Smooth muscle cell (in vitro differentiated cells): Measurements from ENCODE around the gene CIART. TPM values are rescaled to one million over a fixed set of nuclear protein-coding genes. Genes with fewer than 3 reads are reported as not detected.
A peak's percentile ranks its signal among the peaks of the same experiment; 100 is the strongest.

Experiments used
- DNase-seq: peaks from one replicate; lab custom pipeline; 2025; ENCODE audit not compliant: unreplicated experiment; lab: John Stamatoyannopoulos, UW
- H2AFZ ChIP-seq: fragments of 200-600 bp; sonication (generic); 2 replicates; pipeline ENCODE4 v1.6.0; 2016; ENCODE audit warnings: antibody characterized with exemption, low read depth, mild to moderate bottlenecking
- H3F3A ChIP-seq: fragments of 200-600 bp; sonication (generic); 2 replicates; pipeline ENCODE4 v1.6.0; 2017; ENCODE audit warnings: antibody characterized with exemption, low read depth
- H3K27ac ChIP-seq: fragments of 200-600 bp; sonication (generic); 2 replicates; pipeline ENCODE4 v1.5.1; 2016; ENCODE audit warnings: low read depth, mild to moderate bottlenecking
- H3K27me3 ChIP-seq: fragments of 200-600 bp; sonication (generic); 2 replicates; pipeline ENCODE4 v1.6.1; 2016; ENCODE audit warnings: low read depth, mild to moderate bottlenecking
- H3K36me3 ChIP-seq: fragments of 200-600 bp; sonication (generic); 2 replicates; pipeline ENCODE4 v1.5.1; 2016; ENCODE audit warnings: low read depth
- H3K4me1 ChIP-seq: fragments of 200-600 bp; sonication (generic); 2 replicates; pipeline ENCODE4 v1.5.1; 2016; ENCODE audit warnings: low read depth
- H3K4me2 ChIP-seq: fragments of 200-600 bp; sonication (generic); 2 replicates; pipeline ENCODE4 v1.6.0; 2016; ENCODE audit warnings: mild to moderate bottlenecking
- H3K4me3 ChIP-seq: fragments of 200-600 bp; sonication (generic); 2 replicates; pipeline ENCODE4 v1.5.1; 2016; ENCODE audit warnings: mild to moderate bottlenecking
- H3K79me2 ChIP-seq: fragments of 200-600 bp; sonication (generic); 2 replicates; pipeline ENCODE4 v1.6.0; 2016; ENCODE audit warnings: low read depth, mild to moderate bottlenecking
- H3K9ac ChIP-seq: fragments of 200-600 bp; sonication (generic); 2 replicates; pipeline ENCODE4 v1.6.0; 2016; ENCODE audit warnings: low read depth
- H3K9me3 ChIP-seq: fragments of 200-600 bp; sonication (generic); replicated peaks from 2 replicates; pipeline ENCODE4 v1.5.1; 2016; ENCODE audit warnings: low read depth
- H4K20me1 ChIP-seq: fragments of 200-600 bp; sonication (generic); 2 replicates; pipeline ENCODE4 v1.6.0; 2016; ENCODE audit warnings: low read depth
- CTCF ChIP-seq: fragments of 200-600 bp; sonication (generic); IDR thresholded peaks from 2 replicates; pipeline ENCODE4 v1.5.1; 2017; ENCODE audit warnings: borderline replicate concordance, mild to moderate bottlenecking, antibody characterized with exemption; ENCODE audit not compliant: insufficient read depth, poor library complexity, severe bottlenecking
- WGBS: methylation state at CpG from one replicate; pipeline ENCODE4 v1.1.7; 2016; ENCODE audit warnings: low lambda C conversion rate; 5-methylcytosine and 5-hydroxymethylcytosine counted together
- polyA plus RNA-seq: library from polyadenylated mRNA; unstranded; fragments of >200 nt; fragmentation: Nextera tagmentation; extraction: Ambion mirVana; gene quantifications from 2 replicates; pipeline ENCODE4 v1.2.1, GENCODE V29; 2016
- total RNA-seq: library from RNA; depleted of rRNA; stranded (reverse); fragments of >200 nt; gene quantifications from 2 replicates; pipeline ENCODE4 v1.2.3, GENCODE V29; 2014

The CIART gene
- total and polyA plus RNA-seq, 2 experiments from 2014 or later, result 7.2 to 13.1 TPM

GRCh38 chr1:150281221-150281757, 1.1 kb upstream of the CIART start:
- H3F3A ChIP-seq, result no peaks in the 10 kb centered on the region
- H3K4me2 ChIP-seq, result peak overlapping the region; percentile 82
- peak; percentile 18 for DNase-seq
- peak; percentile 55 for TF ChIP-seq CTCF
- peak overlapping the region; percentile 75 for H2AFZ ChIP-seq
- H3K4me1 ChIP-seq, result peaks cover 11% of the 10 kb centered on the region
- no peaks in the 10 kb centered on the region for H3K9me3 ChIP-seq
- peak overlapping the region; percentile 66 for H3K27ac ChIP-seq
- no peaks in the 10 kb centered on the region for H3K79me2 ChIP-seq
- 4% methylated on average over 15 of the region's 15 CpGs for WGBS
- no peaks in the 10 kb centered on the region for H3K36me3 ChIP-seq
- no peaks in the 10 kb centered on the region for H3K27me3 ChIP-seq
- H4K20me1 ChIP-seq, result no peaks in the 10 kb centered on the region
- peak overlapping the region; percentile 60 for H3K9ac ChIP-seq
- H3K4me3 ChIP-seq, result peak overlapping the region; percentile 55

- WGBS, result 6% methylated on average over 20 of the region's 21 CpGs
- DNase-seq, result no peak
- no peaks in the 10 kb centered on the region for H3F3A ChIP-seq
- no peaks in the 10 kb centered on the region for H3K9me3 ChIP-seq
- H3K4me1 ChIP-seq, result peaks cover 11% of the 10 kb centered on the region
- H3K27me3 ChIP-seq, result no peaks in the 10 kb centered on the region
- no peak overlapping the region for H3K27ac ChIP-seq
- H2AFZ ChIP-seq, result peak overlapping the region; percentile 75
- peak overlapping the region; percentile 72 for H3K9ac ChIP-seq
- H3K4me3 ChIP-seq, result peak overlapping the region; percentile 55
- H4K20me1 ChIP-seq, result no peaks in the 10 kb centered on the region
- H3K4me2 ChIP-seq, result peak overlapping the region; percentile 82
- no peaks in the 10 kb centered on the region for H3K79me2 ChIP-seq
- no peak for TF ChIP-seq CTCF
- H3K36me3 ChIP-seq, result no peaks in the 10 kb centered on the region
Observed at GRCh38 chr1:150282558-150282958, 204 bp downstream of the CIART start.

- peak overlapping the region; percentile 82 for H3K4me2 ChIP-seq
- H3K27ac ChIP-seq, result no peak overlapping the region
- no peak for DNase-seq
- H2AFZ ChIP-seq, result no peak overlapping the region
- WGBS, result 89% methylated on average over 12 of the region's 12 CpGs
- H3K27me3 ChIP-seq, result no peaks in the 10 kb centered on the region
- TF ChIP-seq CTCF, result no peak
- no peaks in the 10 kb centered on the region for H3K36me3 ChIP-seq
- no peak overlapping the region for H3K9ac ChIP-seq
- no peaks in the 10 kb centered on the region for H3F3A ChIP-seq
- H3K9me3 ChIP-seq, result no peaks in the 10 kb centered on the region
- H4K20me1 ChIP-seq, result no peaks in the 10 kb centered on the region
- H3K4me1 ChIP-seq, result peaks cover 11% of the 10 kb centered on the region
- H3K79me2 ChIP-seq, result no peaks in the 10 kb centered on the region
- H3K4me3 ChIP-seq, result peak overlapping the region; percentile 55
Observed at GRCh38 chr1:150283260-150283659, 906 bp downstream of the CIART start.

GRCh38 chr1:150288382-150288781, 6.0 kb downstream of the CIART start:
- Histone ChIP-seq H3K4me2 (no peak overlapping the region), H3K4me1 (peaks cover 4% of the 10 kb centered on the region), H3K4me3 (no peak overlapping the region), H3F3A (no peaks in the 10 kb centered on the region), H2AFZ (no peak overlapping the region), H4K20me1 (no peaks in the 10 kb centered on the region), H3K27ac (no peak overlapping the region), H3K9ac (no peak overlapping the region), H3K9me3 (no peaks in the 10 kb centered on the region), H3K27me3 (no peaks in the 10 kb centered on the region), H3K36me3 (no peaks in the 10 kb centered on the region), H3K79me2 (no peaks in the 10 kb centered on the region)
- no peak for TF ChIP-seq CTCF
- DNase-seq, result no peak
- WGBS, result 83% methylated on average over 1 of the region's 1 CpG
